Spinal cord (tissue), 10 donors: ENCODE data around the gene SPAAR. TPM values are rescaled to one million over a fixed set of nuclear protein-coding genes. Genes with fewer than 3 reads are reported as not detected.

Source experiments
- DNase-seq, 6 donors: peaks; one replicate each; pipeline versions ENCODE4 v3.0.0 to v3.0.0-alpha.2; 2013 to 2015; ENCODE audit warnings: low spot score in 6 of 6, low read depth in 4 of 6
- H3K27ac ChIP-seq: one replicate; pipeline ENCODE4 v1.5.1; 2013; ENCODE audit warnings: low read depth, low read length, control low read depth
- H3K27me3 ChIP-seq: one replicate; pipeline ENCODE4 v1.6.1; 2013; ENCODE audit warnings: low read length; ENCODE audit not compliant: control insufficient read depth, insufficient read depth
- H3K36me3 ChIP-seq: one replicate; pipeline ENCODE4 v1.6.1; 2013; ENCODE audit warnings: low read length; ENCODE audit not compliant: control insufficient read depth, insufficient read depth
- H3K4me1 ChIP-seq: one replicate; pipeline ENCODE4 v1.6.1; 2013; ENCODE audit warnings: low read length; ENCODE audit not compliant: control insufficient read depth, insufficient read depth
- H3K4me3 ChIP-seq: one replicate; pipeline ENCODE4 v1.5.1; 2013; ENCODE audit warnings: low read depth, low read length, control low read depth
- H3K9me3 ChIP-seq: one replicate; pipeline ENCODE4 v1.6.1; 2013; ENCODE audit warnings: low read length; ENCODE audit not compliant: control insufficient read depth, insufficient read depth
- WGBS: methylation state at CpG from one replicate; pipeline ENCODE4 v1.1.5; 2013; ENCODE audit warnings: missing lambda C conversion rate; ENCODE audit not compliant: insufficient coverage; 5-methylcytosine and 5-hydroxymethylcytosine counted together
- polyA plus RNA-seq, 2 donors: library from polyadenylated mRNA; unstranded; fragments of 120-200 nt; gene quantifications; one replicate each; pipeline ENCODE4 v1.2.1, GENCODE V29; 2013; ENCODE audit not compliant: insufficient read length in 2 of 2
- total RNA-seq, 2 donors: library from RNA; depleted of rRNA in 1 of 2; stranded (reverse); fragments of 120-200 nt in 1 of 2; fragments of >200 nt in 1 of 2; gene quantifications; one replicate each; pipeline versions ENCODE4 v1.2.3 to v1.2.4, GENCODE V29; 2013 to 2014
- donor health status: healthy.

SPAAR gene
- total and polyA plus RNA-seq, 4 donors, result 0.69 to 1.8 (median 1.2) TPM

GRCh38 chr9:35942286-35942685 lies 33.0 kb downstream of the SPAAR start:
- Histone ChIP-seq H3K36me3 (no peaks in the 10 kb centered on the region), H3K27me3 (no peaks in the 10 kb centered on the region), H3K4me1 (peaks cover 5% of the 10 kb centered on the region), H3K27ac (no peak overlapping the region), H3K9me3 (no peaks in the 10 kb centered on the region), H3K4me3 (no peak overlapping the region)
- WGBS, result 78% methylated on average over 2 of the region's 5 CpGs
- DNase-seq, result no peak

- Histone ChIP-seq H3K4me3 (no peak overlapping the region), H3K4me1 (peaks cover 5% of the 10 kb centered on the region), H3K27ac (no peak overlapping the region), H3K9me3 (no peaks in the 10 kb centered on the region), H3K27me3 (peaks cover 3% of the 10 kb centered on the region), H3K36me3 (no peaks in the 10 kb centered on the region)
- DNase-seq, result no peak
- WGBS, result 92% methylated on average over 3 of the region's 3 CpGs
These were observed 34.9 kb downstream of the SPAAR start for GRCh38 chr9:35944173-35944572.

GRCh38 chr9:35944841-35945240 lies 35.6 kb downstream of the SPAAR start:
- 100% methylated on average over 1 of the region's 3 CpGs for whole genome bisulfite sequencing
- Histone ChIP-seq H3K9me3 (no peaks in the 10 kb centered on the region), H3K27ac (no peak overlapping the region), H3K4me1 (peaks cover 5% of the 10 kb centered on the region), H3K36me3 (no peaks in the 10 kb centered on the region), H3K27me3 (peaks cover 5% of the 10 kb centered on the region), H3K4me3 (no peak overlapping the region)
- no peak for DNase-seq

GRCh38 chr9:35945341-35946018 lies 36.2 kb downstream of the SPAAR start:
- Histone ChIP-seq H3K4me3 (peak overlapping the region; percentile 17), H3K9me3 (no peaks in the 10 kb centered on the region), H3K4me1 (peaks cover 5% of the 10 kb centered on the region), H3K27me3 (peaks cover 5% of the 10 kb centered on the region), H3K27ac (no peak overlapping the region), H3K36me3 (no peaks in the 10 kb centered on the region)
- 86% methylated on average over 1 of the region's 10 CpGs for WGBS
- peak; percentile 15 to 92 (median 41) for DNase-seq

- DNase-seq, result no peak
- Histone ChIP-seq H3K4me1 (peaks cover 5% of the 10 kb centered on the region), H3K4me3 (no peak overlapping the region), H3K27me3 (peaks cover 8% of the 10 kb centered on the region), H3K9me3 (no peaks in the 10 kb centered on the region), H3K36me3 (no peaks in the 10 kb centered on the region), H3K27ac (no peak overlapping the region)
- no CpG with 5 or more reads among the region's 2 CpGs for WGBS
These were observed 39.2 kb downstream of the SPAAR start for GRCh38 chr9:35948451-35948850.

GRCh38 chr9:35948901-35949318 lies 39.6 kb downstream of the SPAAR start:
- Histone ChIP-seq H3K4me3 (no peak overlapping the region), H3K36me3 (no peaks in the 10 kb centered on the region), H3K27ac (no peak overlapping the region), H3K9me3 (no peaks in the 10 kb centered on the region), H3K27me3 (peaks cover 9% of the 10 kb centered on the region), H3K4me1 (peaks cover 5% of the 10 kb centered on the region)
- DNase-seq, result no peak
- 24% methylated on average over 1 of the region's 2 CpGs for WGBS

- Histone ChIP-seq H3K4me3 (no peak overlapping the region), H3K27me3 (peaks cover 12% of the 10 kb centered on the region), H3K27ac (no peak overlapping the region), H3K4me1 (no peaks in the 10 kb centered on the region), H3K36me3 (no peaks in the 10 kb centered on the region), H3K9me3 (no peaks in the 10 kb centered on the region)
- DNase-seq, result no peak
- WGBS, result 66% methylated on average over 3 of the region's 6 CpGs
These were observed 42.4 kb downstream of the SPAAR start for GRCh38 chr9:35951736-35952135.

- H3K4me1 ChIP-seq, result no peaks in the 10 kb centered on the region
- H3K27me3 ChIP-seq, result peaks cover 12% of the 10 kb centered on the region
- no peaks in the 10 kb centered on the region for H3K36me3 ChIP-seq
- H3K4me3 ChIP-seq, result no peak overlapping the region
- no peaks in the 10 kb centered on the region for H3K9me3 ChIP-seq
- WGBS, result 64% methylated on average over 2 of the region's 6 CpGs
- no peak overlapping the region for H3K27ac ChIP-seq
- DNase-seq, result no peak
These were observed 43.4 kb downstream of the SPAAR start for GRCh38 chr9:35952526-35953191.

GRCh38 chr9:35954942-35955546 lies 45.8 kb downstream of the SPAAR start:
- Histone ChIP-seq H3K27ac (no peak overlapping the region), H3K4me1 (no peaks in the 10 kb centered on the region), H3K36me3 (no peaks in the 10 kb centered on the region), H3K27me3 (peaks cover 7% of the 10 kb centered on the region), H3K4me3 (no peak overlapping the region), H3K9me3 (no peaks in the 10 kb centered on the region)
- DNase-seq, result peak; percentile 43 to 95 (median 70)
- 0% methylated on average over 2 of the region's 6 CpGs for WGBS
